RWPE1 (cell line): ENCODE measurements around the gene SPCS3.
A peak's percentile ranks its signal among the peaks of the same experiment; 100 is the strongest.

ENCODE experiments used
- CTCF ChIA-PET: fragments of 350-600 bp; sonication (Branson Sonifier 250); formaldehyde crosslinking; extraction: SDS; loops from one replicate; lab custom pipeline; 2021; lab: Yijun Ruan, JAX
- POLR2A ChIA-PET: fragments of 400-600 bp; formaldehyde crosslinking; extraction: SDS; loops from one replicate; lab custom pipeline; 2020; ENCODE audit warnings: antibody characterized with exemption; ENCODE audit not compliant: low non-redundant PET; lab: Yijun Ruan, JAX
- DNase-seq: peaks from one replicate; pipeline ENCODE4 v3.0.0; 2012; ENCODE audit warnings: low spot score
- H3K27ac ChIP-seq: fragments of 450-650 bp; 2 replicates; pipeline ENCODE4 v1.5.1; 2017
- CTCF ChIP-seq: fragments of 450-650 bp; conservative IDR thresholded peaks from 2 replicates; pipeline ENCODE4 v1.5.1; 2017; ENCODE audit warnings: low read depth, mild to moderate bottlenecking

The SPCS3 gene

GRCh38 chr4:176367771-176368465 is 48.2 kb downstream of the SPCS3 start:
- CTCF ChIA-PET = no interaction called here
- DNase-seq = no peak
- H3K27ac ChIP-seq = no peak overlapping the region
- no peak for TF ChIP-seq CTCF
- POLR2A ChIA-PET = no interaction called here

DNA sequence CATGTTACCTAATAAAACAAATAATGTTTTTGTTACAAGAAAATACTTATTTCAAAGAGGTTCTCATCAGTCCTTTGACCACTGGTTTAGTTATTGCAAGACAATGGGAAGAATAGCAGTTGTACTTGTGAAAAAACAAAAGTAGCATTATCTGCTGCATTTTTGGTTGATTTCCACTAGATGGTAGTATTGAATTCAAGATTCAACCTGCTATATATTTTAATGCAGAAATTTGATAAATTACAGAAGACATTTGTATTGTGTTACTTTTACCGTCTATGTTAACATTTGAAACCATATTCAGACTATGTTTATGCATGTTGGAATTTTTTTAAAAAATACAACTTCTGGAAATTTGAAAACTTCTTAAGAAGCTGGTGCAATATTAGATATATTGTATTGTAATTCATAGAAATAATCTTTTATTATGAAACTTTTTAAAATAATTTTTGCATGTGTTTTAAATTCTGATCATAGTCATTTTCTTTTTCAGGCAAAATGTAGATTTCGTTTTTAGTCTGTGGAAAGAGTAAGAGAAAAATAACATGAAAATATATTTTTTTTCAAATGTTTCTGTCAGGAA is 56.4 kb downstream of the SPCS3 start:
- ChIA-PET CTCF (interaction anchor here (0.8 to 1.0 kb wide), 2 partner anchors 20 to 671 kb away, joined by 4 read pairs; no protein-coding TSS in a partner anchor), POLR2A (no interaction called here)
- TF ChIP-seq CTCF = peak; percentile 70
- DNase-seq = peak; percentile 16
- H3K27ac ChIP-seq = no peak overlapping the region

DNA sequence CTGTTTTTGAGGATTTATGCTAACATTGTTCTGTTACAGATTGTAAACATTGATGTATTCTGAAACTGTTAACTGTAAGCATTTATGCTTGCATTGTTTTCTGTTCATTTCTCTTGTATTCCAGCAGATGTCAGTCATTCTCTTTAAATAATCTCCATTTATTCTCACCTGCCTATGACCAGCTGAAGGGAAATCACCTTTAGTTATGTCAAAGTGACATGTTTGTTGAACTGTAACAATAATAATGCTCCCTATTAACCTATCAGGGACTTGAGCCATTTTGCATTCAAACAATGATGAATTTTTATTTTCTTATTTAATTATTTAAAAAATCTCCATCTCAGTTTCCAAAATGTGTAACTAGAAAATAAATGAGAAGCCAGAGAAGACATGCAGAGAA is 58.0 kb downstream of the SPCS3 start:
- TF ChIP-seq CTCF = peak; percentile 71
- H3K27ac ChIP-seq = no peak overlapping the region
- DNase-seq = peak; percentile 27
- CTCF ChIA-PET = interaction anchor here (0.5 to 1.2 kb wide), 10 partner anchors 12 to 963 kb away, joined by 3 to 8 read pairs (median 4); no protein-coding TSS in a partner anchor
- POLR2A ChIA-PET = no interaction called here

GRCh38 chr4:176380352-176381157 is 60.8 kb downstream of the SPCS3 start:
- H3K27ac ChIP-seq = no peak overlapping the region
- no peak for TF ChIP-seq CTCF

More at GRCh38 chr4:176380352-176381157, 60.8 kb downstream of the SPCS3 start:
- POLR2A ChIA-PET = no interaction called here
- CTCF ChIA-PET = interaction anchor here (0.6 to 1.4 kb wide), 3 partner anchors 183 to 667 kb away, joined by 3 to 4 read pairs (median 4); no protein-coding TSS in a partner anchor
- no peak for DNase-seq
